SIG-M5 (cell line): Measurements from ENCODE around the gene TAC3.
"Not testable (repeated sequence)": the region's sequence is repeated elsewhere in the genome, so short reads cannot be mapped to it uniquely, and the experiment has no call there.

Source experiments
- DNase-seq: peaks from one replicate; lab custom pipeline; 2025; lab: John Stamatoyannopoulos, UW

The TAC3 gene

DNA sequence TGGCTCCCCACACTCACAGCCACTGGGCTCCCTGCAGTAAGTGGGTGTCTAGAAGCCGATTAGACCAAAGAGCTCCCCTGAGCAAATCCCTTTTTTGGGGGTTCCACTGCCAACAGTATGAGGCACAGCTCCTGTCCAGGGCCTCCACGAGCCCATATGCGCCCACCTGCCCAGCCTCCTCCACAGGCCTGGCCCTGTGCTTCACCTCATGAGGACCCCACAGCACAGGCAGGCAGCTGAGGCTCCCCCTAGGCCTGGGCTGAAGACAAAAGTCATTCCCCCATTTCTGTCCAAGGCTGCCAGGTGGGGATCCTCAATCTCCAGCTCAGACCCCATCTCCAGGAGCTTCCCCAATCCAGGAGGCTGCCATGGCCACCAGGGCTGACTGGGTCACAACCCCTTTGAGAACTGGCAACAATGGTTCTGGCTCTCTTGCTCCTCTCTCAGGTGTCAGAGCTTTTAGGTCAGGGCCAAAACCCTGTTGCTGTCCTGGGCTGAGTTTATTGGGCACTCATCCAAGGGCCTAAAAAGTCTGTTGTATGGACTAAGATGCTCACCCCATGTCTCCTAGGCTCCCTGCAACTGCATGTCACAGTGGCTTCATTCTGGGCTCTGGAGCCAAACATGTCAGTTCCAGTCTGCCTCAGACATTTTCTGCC lies 33.6 kb downstream of the TAC3 start:
- DNase-seq: not testable (repeated sequence)

- DNase-seq: no peak
Observed at GRCh38 chr12:56980941-56981530, 35.3 kb downstream of the TAC3 start.

GRCh38 chr12:56980268-56980667 lies 36.1 kb downstream of the TAC3 start:
- no peak for DNase-seq

DNA sequence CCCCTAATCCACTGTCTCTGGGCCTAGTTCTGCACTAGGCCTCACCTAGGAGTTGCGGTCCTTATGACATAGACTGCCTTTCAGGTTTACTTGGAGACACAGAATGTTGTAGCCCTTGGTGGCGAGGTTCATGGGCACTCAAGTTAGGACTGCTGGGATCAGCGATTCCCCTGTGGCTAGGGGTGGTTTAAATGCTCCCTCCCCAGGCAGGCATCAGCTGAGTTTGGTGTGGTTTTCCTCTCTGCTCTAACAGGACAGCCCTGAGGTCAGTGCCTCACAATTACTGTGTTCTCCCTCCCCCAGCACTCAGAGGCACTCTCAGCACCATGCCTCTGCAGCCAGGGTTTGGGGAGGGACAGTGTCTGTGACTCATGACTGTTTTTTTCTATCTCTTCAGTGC lies 36.7 kb downstream of the TAC3 start:
- no peak for DNase-seq

- no peak for DNase-seq
Observed at GRCh38 chr12:56978397-56979138, 37.8 kb downstream of the TAC3 start.

GRCh38 chr12:56977361-56977760 lies 39.0 kb downstream of the TAC3 start:
- not testable (repeated sequence) for DNase-seq

DNA sequence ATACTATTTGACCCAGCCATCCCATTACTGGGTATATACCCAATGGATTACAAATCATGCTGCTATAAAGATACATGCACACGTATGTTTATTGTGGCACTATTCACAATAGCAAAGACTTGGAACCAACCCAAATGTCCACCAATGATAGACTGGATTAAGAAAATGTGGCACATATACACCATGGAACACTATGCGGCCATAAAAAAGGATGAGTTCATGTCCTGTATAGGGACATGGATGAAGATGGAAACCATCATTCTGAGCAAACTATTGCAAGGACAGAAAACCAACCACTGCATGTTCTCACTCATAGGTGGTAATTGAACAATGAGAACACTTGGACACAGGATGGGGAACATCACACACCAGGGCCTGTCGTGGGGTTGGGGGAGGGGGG lies 42.1 kb downstream of the TAC3 start:
- DNase-seq: not testable (repeated sequence)

DNA sequence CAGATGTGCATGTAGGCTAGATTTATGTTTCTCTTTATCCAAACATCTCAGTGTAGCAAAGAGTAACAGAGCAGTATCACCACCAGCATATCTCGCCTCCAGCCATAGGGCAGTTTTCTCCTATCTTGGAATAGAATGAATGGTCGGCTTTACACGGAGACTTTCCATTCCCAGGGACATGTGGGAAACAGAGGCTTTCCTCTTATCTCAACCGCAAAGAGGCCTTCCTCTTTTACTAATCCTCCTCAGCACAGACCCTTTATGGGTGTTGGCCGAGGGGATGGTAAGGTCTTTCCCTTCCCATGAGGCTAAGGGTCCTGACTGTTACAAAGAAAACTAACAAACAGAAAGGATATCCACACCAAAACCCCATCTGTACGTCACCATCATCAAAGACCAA lies 47.4 kb downstream of the TAC3 start:
- DNase-seq: not testable (repeated sequence)

DNA sequence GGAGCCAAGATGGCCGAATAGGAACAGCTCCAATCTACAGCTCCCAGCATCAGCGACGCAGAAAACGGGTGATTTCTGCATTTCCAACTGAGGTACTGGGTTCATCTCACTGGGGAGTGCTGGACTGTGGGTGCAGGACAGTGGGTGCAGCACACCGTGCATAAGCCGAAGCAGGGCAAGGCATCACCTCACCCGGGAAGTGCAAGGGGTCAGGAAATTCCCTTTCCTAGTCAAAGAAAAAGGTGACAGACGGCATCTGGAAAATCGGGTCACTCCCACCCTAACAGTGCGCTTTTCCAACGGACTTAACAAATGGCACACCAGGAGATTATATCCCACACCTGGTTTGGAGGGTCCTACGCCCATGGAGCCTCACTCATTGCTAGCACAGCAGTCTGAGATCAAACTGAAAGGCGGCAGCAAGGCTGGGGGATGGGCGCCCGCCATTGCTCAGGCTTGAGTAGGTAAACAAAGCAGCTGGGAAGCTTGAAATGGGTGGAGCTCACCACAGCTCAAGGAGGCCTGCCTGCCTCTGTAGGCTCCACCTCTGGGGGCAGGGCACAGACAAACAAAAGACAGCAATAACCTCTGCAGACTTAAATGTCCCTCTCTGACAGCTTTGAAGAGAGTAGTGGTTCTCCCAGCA lies 50.2 kb downstream of the TAC3 start:
- DNase-seq: not testable (repeated sequence)

GRCh38 chr12:56965124-56965523 lies 51.2 kb downstream of the TAC3 start:
- not testable (repeated sequence) for DNase-seq

DNA sequence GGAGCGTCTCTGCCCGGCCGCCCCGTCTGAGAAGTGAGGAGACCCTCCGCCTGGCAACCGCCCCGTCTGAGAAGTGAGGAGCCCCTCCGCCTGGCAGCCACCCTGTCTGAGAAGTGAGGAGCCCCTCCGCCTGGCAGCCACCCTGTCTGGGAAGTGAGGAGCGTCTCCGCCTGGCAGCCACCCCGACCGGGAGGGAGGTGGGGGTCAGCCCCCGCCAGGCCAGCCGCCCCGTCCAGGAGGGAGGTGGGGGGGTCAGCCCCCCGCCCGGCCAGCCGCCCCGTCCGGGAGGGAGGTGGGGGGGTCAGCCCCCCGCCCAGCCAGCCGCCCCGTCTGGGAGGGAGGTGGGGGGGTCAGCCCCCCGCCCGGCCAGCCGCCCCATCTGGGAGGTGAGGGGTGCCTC lies 52.8 kb downstream of the TAC3 start:
- not testable (repeated sequence) for DNase-seq

DNA sequence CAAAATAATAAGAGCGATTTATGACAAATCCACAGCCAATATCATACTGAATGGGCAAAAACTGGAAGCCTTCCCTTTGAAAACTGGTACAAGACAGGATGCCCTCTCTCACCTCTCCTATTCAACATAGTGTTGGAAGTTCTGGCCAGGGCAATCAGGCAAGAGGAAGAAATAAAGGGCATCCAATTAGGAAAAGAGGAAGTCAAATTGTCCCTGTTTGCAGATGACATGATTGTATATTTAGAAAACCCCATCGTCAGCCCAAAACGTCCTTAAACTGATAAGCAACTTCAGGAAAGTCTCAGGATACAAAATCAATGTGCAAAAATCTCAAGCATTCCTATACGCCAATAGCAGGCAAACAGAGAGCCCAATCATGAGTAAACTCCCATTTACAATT lies 54.1 kb downstream of the TAC3 start:
- DNase-seq: not testable (repeated sequence)
